Tibial nerve (tissue), 4 donors: Measurements from ENCODE around the gene MEN1.

Experiments used
- CTCF ChIP-seq, 5 experiments: fragments of 200-600 bp in 3 of 5; fragments of 450-650 bp in 2 of 5; sonication (generic) in 3 of 5; IDR thresholded peaks; one replicate each; pipeline ENCODE4 v1.5.1; 2016 to 2019; ENCODE audit warnings: antibody characterized with exemption in 5 of 5, mild to moderate bottlenecking in 3 of 5, moderate library complexity in 2 of 5
- EP300 ChIP-seq, 2 donors: sonication (generic); formaldehyde crosslinking; IDR thresholded peaks; one replicate each; pipeline ENCODE4 v1.6.1; 2017; ENCODE audit warnings: antibody characterized with exemption in 2 of 2, mild to moderate bottlenecking in 1 of 2
- POLR2A ChIP-seq, 2 donors: fragments of 450-650 bp; IDR thresholded peaks; one replicate each; pipeline ENCODE4 v1.6.1; 2017; ENCODE audit warnings: antibody characterized with exemption in 2 of 2, mild to moderate bottlenecking in 2 of 2, moderate library complexity in 2 of 2

GRCh38 chr11:64776875-64777274 lies 33.5 kb downstream of the MEN1 start:
- TF ChIP-seq CTCF (IDR thresholded peaks at IDR 0.05) (no peak), POLR2A (IDR thresholded peaks at IDR 0.05) (no peak), EP300 (IDR thresholded peaks at IDR 0.05) (no peak)
